Measurements from ENCODE around the gene AIG1. TPM values are rescaled to one million over a fixed set of nuclear protein-coding genes. Genes with fewer than 3 reads are reported as not detected.
"Not testable (repeated sequence)": the region's sequence is repeated elsewhere in the genome, so short reads cannot be mapped to it uniquely, and the experiment has no call there.

Gene AIG1
- polyA plus RNA-seq, 3 donors, result 10.4 to 30.2 (median 23.8) TPM

DNA sequence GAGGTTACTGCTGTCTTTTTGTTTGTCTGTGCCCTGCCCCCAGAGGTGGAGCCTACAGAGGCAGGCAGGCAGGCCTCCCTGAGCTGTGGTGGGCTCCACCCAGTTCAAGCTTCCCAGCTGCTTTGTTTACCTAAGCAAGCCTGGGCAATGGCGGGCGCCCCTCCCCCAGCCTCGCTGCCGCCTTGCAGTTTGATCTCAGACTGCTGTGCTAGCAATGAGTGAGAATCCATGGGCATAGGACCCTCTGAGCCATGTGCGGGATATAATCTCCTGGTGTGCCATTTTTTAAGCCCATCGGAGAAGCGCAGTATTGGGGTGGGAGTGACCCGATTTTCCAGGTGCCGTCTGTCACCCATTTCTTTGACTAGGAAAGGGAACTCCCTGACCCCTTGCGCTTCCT, 247.1 kb downstream of the AIG1 start:
- not testable (repeated sequence) for H3K27ac ChIP-seq (ENCODE audit: low read depth, low read length)
- 96 to 98% (median 98%) methylated on average over 9 of the region's 10 CpGs for WGBS, 3 donors

DNA sequence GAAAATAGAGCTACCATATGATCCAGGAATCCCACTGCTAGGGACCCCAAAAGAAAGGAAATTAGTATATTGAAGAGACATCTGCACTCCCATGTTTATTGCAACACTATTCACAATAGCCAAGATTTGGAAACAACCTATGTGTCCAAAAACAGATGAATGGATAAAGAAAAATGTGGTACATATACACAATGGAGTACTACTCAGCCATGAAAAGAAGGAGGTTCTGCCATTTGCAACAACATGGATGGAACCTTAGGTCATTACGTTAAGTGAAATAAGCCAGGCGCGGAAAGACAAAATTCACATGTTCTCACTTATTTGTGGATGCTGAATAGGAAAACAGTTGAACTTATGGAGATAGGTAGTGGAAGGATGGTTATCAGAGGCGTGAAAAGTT, 252.5 kb downstream of the AIG1 start:
- no peak overlapping the region for H3K27ac ChIP-seq (ENCODE audit: low read depth, low read length)
- 96 to 98% (median 97%) methylated on average over 4 of the region's 4 CpGs for WGBS, 3 donors

DNA sequence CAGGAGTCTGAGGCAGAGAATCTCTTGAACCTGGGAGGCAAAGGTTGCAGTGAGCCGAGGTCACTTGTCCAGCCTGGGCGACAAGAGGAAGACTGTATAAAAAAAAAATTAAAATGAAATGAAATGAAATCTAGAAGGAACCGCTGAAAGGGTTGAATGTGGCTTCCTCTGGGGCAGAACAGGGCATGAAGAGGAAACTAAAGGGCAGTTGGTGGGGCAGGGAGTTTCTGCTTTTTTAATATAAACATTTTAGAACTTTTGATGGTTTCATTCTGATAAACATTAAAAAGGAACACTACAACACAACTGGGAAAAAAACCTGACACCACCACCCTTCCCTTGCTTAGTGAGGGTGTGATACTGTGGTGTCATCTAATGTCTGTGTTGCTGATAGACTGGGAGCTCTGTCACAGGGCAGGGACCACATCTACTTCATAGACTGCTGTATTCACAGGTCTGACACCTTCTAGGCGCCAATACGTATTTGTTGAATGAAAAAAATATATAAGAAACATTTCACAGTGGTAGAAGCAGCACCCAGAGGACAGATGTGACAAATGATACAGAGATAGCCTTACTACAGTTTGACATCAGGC, 260.9 kb downstream of the AIG1 start:
- 65 to 85% (median 79%) methylated on average over 5 of the region's 5 CpGs for WGBS, 3 donors

GRCh38 chr6:143322386-143322785, 261.7 kb downstream of the AIG1 start:
- H3K27ac ChIP-seq (ENCODE audit: low read depth, low read length), result no peak overlapping the region
- WGBS, 3 donors, result 49 to 79% (median 59%) methylated on average over 4 of the region's 4 CpGs

More for the DNA sequence above, 260.9 kb downstream of the AIG1 start:
- no peak overlapping the region for H3K27ac ChIP-seq (ENCODE audit: low read depth, low read length)

DNA sequence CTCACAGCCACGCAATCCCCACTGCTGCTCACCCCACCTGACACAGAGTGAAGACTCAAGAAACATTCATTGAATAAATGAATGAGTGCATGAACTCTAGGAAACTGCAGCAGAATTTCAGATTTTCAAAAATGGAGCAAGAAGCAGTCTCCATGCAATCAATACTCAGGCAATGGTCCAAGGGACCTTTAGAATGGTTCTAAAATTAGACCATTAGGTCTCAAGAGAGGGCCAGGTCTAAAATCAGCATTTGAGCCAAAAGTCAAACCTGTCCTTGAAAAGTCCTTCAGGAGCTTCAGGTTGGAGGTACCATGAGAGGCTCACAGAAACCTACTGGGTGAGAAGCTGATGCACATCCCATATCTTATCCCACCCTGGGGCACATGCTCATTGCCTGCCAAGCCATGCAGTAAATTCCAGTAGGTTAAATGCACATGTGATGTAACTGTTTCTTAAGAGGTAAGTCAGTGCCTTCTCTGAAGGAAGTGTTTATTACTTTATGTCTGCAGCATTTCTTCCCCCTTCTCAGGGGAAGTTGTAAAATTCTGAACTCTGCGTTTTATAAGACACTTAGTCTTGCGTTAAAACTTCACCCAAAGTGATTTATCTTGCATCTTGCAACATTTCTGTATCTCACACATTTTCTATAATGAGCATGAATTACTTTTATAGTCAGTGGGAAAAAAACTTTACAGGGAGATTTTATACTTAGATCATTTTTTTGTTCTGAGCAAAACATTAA, 263.2 kb downstream of the AIG1 start:
- WGBS, 3 donors, result 47 to 84% (median 48%) methylated on average over 3 of the region's 3 CpGs
- no peak overlapping the region for H3K27ac ChIP-seq (ENCODE audit: low read depth, low read length)

- H3K27ac ChIP-seq (ENCODE audit: low read depth, low read length), result no peak overlapping the region
- 93 to 100% (median 94%) methylated on average over 1 of the region's 1 CpG for WGBS, 3 donors
These were observed 264.9 kb downstream of the AIG1 start for GRCh38 chr6:143325379-143326140.

- 81 to 88% (median 85%) methylated on average over 1 of the region's 1 CpG for WGBS, 3 donors
- no peak overlapping the region for H3K27ac ChIP-seq (ENCODE audit: low read depth, low read length)
These were observed 268.2 kb downstream of the AIG1 start for GRCh38 chr6:143328876-143329275.

DNA sequence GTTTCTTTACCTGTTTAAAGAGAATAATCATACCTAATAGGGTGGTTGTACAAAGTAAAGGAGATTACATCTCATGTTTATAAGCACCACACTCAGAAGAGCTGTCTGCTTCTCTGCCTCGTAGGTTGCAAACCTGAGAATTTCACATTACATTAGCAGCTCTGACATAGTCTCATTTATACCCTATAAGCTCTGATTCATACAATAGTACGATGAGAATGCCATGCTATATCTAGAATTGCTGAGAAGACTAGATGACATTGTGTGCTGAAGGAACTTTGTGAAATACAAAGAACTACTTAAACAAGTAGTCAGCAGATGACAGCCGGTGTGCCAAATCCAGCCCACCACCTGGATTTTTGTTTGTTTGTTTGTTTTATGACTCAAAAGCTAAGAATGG, 268.6 kb downstream of the AIG1 start:
- 93 to 96% (median 94%) methylated on average over 3 of the region's 3 CpGs for WGBS, 3 donors
- H3K27ac ChIP-seq (ENCODE audit: low read depth, low read length), result no peak overlapping the region

GRCh38 chr6:143331362-143331761, 270.7 kb downstream of the AIG1 start:
- no peak overlapping the region for H3K27ac ChIP-seq (ENCODE audit: low read depth, low read length)
- 95 to 96% (median 95%) methylated on average over 2 of the region's 2 CpGs for WGBS, 3 donors

DNA sequence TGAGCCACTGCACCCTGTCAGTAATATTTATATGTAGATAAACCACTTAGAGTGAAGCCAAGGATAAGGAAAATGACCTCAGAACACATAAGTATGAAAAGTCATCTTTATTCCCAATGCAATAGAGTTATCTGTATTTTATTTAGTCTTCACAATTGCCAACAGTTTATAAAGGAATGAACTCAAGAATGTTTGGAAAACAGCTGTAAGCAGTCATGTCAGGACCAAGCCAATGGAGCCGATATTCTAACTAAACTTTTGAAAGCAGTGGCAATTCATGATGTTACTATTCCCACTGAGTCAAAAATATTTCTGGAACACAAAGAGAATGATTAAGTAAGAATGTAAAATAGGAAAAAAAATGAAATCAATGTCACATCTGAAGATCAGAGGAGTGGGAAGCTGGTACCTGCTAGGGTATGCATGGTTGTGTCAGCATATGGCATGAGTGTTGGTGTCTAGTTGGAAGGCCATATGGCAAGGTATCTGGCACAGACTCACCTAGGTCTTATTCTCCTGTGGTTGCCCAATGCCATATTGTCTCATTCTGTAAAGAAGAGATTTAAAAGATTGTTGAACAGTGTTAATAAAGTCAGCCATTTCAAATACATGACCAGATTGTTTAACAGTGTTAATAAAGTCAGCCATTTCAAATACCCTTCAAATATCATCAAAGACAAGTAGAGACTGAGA, 271.6 kb downstream of the AIG1 start:
- 61 to 86% (median 65%) methylated on average over 1 of the region's 1 CpG for WGBS, 3 donors
- no peak overlapping the region for H3K27ac ChIP-seq (ENCODE audit: low read depth, low read length)

GRCh38 chr6:143333081-143333480, 272.4 kb downstream of the AIG1 start:
- WGBS, 3 donors, result 86 to 91% (median 88%) methylated on average over 2 of the region's 2 CpGs
- no peak overlapping the region for H3K27ac ChIP-seq (ENCODE audit: low read depth, low read length)

DNA sequence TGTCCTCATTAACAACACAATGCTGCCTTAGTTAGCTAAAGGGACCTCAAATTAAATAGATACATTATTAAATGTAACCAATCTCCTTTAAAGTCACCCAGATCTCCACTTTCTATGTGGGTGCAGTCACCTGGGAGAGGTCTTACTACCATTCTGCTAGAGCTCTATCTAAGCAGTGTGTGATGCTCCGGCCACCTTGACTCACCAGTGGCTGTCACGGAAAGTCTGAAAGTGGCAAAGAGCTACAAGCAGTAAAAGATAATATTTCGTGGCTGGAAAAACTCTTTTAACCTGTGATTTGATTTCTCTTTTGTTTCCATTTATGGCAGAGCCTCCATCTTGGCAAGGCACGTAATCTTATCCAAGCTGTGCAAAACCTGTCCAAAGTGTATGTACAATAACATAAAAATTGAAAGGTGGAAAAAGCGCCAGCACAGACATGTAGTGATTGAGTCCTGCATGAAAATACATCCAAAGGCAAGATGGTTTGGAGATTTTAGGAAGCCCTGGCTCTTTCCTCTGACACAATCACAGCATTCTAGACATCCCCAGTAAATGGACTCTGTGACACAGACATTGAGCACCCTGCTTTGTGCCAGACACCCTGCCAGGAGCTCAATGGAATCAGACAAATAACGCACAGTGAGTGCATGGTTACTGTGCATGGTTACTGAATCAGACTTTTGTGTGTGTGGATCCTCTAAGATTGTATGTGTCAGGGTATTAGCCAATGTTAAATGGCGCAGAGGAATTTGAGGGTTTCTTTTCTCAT, 273.2 kb downstream of the AIG1 start:
- no peak overlapping the region for H3K27ac ChIP-seq (ENCODE audit: low read depth, low read length)
- 94 to 97% (median 96%) methylated on average over 7 of the region's 7 CpGs for WGBS, 3 donors

- WGBS, 3 donors, result 95 to 98% (median 97%) methylated on average over 2 of the region's 2 CpGs
- H3K27ac ChIP-seq (ENCODE audit: low read depth, low read length), result no peak overlapping the region
These were observed 275.2 kb downstream of the AIG1 start for GRCh38 chr6:143335865-143336264.

- 91 to 94% (median 91%) methylated on average over 4 of the region's 4 CpGs for WGBS, 3 donors
These were observed 275.9 kb downstream of the AIG1 start for GRCh38 chr6:143336446-143337152.

DNA sequence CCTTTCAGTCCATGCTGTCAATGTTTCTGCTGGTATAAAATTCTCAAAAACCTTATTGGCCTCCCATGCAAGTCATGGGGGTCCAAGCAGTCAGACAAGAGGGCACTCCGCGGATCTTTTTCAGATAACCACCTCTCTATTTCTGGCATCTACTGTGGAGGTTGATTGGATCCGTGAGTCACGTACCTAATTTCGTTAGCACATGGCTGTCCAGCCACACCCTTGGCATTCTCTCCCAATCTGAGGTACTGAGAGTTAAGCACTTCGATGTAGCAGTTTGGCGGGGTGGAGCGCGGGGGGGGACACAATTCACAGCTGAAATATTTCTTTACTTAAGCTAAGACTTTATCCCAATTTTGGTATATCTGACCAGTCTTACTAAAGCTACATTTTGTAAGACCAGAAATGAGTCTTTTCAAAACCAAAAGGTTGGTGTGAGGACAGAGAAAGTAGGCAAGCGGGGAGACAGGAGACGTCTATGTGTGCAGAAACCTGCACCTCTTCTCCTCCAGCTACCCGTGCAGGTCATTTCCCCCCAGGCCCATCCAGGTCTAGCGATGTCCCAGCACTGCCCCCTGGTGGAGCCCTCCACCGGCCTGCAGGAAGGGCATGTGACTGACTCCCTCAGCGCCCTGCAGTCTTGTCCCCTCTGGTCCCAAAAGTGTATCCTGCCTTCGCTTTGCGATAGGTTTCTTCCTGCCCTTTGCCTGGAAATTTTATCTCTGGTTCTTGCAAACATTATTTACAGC, 276.7 kb downstream of the AIG1 start:
- H3K27ac ChIP-seq (ENCODE audit: low read depth, low read length), result no peak overlapping the region
- WGBS, 3 donors, result 81 to 87% (median 86%) methylated on average over 17 of the region's 17 CpGs

More at GRCh38 chr6:143336446-143337152, 275.9 kb downstream of the AIG1 start:
- H3K27ac ChIP-seq (ENCODE audit: low read depth, low read length), result no peak overlapping the region

- H3K27ac ChIP-seq (ENCODE audit: low read depth, low read length), result no peak overlapping the region
These were observed 278.5 kb downstream of the AIG1 start for GRCh38 chr6:143339223-143339622.

DNA sequence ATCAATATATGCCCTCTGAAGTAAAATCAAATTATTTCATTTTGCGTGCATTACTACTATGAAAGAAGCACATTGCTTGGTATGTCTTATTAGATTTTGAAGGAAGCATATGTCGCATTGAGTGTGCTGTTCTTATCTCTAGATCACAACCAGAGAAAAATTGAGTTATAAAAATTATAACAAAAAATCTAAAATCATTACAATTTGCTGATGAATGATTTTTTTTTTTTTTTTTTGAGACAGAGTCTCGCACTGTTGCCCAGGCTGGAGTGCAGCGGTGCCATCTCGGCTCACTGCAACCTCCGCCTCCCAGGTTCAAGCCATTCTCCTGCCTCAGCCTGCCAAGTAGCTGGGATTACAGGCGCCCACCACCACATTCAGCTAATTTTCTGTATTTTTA, 284.8 kb downstream of the AIG1 start:
- H3K27ac ChIP-seq (ENCODE audit: low read depth, low read length), result not testable (repeated sequence)
- 96 to 100% (median 98%) methylated on average over 7 of the region's 7 CpGs for WGBS, 3 donors
